GM12864 (cell line): ENCODE data around the gene HOTAIR.

Experiments
- DNase-seq: peaks from one replicate; pipeline ENCODE4 v3.0.0-alpha.2; 2011; ENCODE audit warnings: low read depth
- H3K4me3 ChIP-seq: 2 replicates; pipeline ENCODE4 v1.5.1; 2011; ENCODE audit warnings: mild to moderate bottlenecking, low read depth, low read length, control low read depth
- TF ChIP-seq, protein P1 (sequence below): IDR thresholded peaks from 2 replicates; pipeline ENCODE4 v1.5.1; 2011; ENCODE audit warnings: low read depth, mild to moderate bottlenecking, moderate library complexity, low read length, control low read depth, inconsistent platforms; ENCODE audit errors: missing control alignments

The HOTAIR gene

DNA sequence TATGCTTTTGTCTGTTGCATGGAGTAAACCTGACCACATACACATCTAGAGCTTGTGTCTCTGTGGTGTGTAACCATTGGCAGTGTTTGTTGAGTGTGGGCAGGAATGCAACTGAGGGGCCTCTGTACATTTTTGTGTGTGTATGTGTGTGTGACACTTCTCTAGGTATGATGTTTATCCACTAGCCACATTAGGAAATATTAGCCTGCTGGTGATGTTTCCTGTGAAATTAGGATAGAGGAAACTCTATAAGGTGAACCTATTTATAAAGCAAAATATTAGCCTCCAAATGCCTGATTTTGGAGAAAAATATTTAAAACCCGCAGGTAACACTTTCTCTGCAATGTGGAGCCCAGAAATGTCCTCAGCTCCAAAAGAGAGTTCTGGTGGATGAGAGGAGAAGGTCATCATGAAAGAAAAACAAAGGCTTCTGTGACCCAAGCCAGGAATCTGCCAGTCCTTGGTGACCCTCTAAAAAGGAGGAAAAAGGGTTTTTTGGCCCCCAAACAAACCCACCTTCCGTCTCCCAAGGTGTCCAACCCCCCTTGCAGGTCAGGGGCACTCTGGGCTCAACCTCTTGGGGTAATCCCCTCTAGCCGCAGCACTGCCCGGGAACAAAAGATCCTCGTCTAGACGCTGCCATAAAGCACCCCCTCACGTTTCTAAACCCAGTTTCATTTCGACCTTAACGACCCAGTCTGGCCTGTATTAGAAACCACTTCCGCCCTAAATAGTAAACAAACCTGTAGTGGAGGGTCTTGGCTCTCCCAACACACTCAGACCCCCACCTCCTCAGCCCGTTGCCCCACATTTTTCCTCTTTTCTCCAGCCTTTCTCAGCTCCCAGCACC is 3.1 kb upstream of the HOTAIR start:
- H3K4me3 ChIP-seq: no peak overlapping the region
- DNase-seq: no peak
- TF ChIP-seq, protein P1, sequence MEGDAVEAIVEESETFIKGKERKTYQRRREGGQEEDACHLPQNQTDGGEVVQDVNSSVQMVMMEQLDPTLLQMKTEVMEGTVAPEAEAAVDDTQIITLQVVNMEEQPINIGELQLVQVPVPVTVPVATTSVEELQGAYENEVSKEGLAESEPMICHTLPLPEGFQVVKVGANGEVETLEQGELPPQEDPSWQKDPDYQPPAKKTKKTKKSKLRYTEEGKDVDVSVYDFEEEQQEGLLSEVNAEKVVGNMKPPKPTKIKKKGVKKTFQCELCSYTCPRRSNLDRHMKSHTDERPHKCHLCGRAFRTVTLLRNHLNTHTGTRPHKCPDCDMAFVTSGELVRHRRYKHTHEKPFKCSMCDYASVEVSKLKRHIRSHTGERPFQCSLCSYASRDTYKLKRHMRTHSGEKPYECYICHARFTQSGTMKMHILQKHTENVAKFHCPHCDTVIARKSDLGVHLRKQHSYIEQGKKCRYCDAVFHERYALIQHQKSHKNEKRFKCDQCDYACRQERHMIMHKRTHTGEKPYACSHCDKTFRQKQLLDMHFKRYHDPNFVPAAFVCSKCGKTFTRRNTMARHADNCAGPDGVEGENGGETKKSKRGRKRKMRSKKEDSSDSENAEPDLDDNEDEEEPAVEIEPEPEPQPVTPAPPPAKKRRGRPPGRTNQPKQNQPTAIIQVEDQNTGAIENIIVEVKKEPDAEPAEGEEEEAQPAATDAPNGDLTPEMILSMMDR: no peak

DNA sequence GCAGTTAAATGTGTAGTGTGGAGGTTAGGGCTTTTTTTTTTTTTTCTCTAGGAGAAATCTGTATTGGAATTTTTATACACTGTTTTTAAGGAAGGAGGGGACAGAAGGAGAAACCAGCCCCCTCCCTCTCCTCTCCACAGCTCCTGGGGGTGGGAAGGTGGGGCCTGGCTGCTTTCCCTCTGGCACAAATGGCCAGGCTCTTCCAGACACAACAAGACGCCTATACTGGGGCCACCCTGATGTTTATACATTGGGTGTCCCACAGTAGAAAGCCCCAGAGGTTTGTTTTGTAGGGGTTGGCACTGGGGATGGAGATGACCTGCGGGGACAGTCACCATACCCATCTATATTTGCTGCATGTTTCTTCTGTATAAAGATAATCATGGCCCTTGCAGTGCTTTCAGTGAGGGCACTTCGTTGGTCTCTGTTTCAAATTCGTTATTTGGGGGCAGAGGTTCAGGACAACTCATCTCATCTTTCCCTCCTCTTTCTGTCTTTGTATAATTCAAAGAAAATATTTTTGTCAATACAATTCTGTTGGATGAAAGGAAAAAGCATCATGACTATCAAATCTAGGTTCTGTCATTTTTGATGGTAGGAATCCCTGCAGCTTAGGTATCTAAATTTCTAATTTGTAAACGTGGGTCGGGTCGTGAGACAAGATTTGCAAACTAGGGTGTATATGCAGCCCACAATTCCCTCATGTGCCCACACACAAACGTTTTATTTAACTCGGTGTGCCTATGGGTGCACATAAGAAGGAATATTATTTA is 2.3 kb upstream of the HOTAIR start:
- no peak overlapping the region for H3K4me3 ChIP-seq
- TF ChIP-seq, protein P1: no peak
- DNase-seq: no peak

DNA sequence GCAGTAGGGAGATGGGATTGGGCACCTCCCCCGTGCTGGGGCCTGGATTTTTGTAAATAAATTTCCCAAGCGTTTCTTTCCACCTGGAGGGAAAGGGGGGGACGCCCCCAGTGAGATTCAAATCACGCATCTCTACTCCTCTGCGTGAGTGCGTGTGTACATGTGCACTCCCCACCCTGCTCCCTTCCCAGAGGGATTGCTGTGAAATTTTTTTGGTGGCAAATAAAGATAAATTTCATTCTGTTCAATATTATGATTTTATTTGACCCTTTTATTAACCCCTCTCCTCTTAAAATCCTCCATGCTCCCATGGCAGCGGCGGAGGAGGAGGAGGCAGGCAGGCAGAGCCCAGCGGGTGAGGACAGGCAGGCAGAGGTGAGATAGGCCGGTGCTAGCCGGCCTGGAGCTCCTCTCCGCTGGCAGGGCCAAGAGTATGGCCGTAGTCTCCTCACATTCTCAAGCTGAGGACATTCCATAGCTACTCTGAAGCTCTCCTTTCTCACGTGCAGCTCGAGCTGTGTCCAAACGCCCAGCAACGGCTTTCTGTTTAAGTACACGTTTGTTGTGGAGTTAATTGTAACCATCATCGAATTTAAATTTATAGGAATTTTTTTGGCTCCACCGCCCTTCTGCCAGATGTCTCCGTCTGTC is 1.5 kb upstream of the HOTAIR start:
- TF ChIP-seq, protein P1: no peak
- no peak for DNase-seq

DNA sequence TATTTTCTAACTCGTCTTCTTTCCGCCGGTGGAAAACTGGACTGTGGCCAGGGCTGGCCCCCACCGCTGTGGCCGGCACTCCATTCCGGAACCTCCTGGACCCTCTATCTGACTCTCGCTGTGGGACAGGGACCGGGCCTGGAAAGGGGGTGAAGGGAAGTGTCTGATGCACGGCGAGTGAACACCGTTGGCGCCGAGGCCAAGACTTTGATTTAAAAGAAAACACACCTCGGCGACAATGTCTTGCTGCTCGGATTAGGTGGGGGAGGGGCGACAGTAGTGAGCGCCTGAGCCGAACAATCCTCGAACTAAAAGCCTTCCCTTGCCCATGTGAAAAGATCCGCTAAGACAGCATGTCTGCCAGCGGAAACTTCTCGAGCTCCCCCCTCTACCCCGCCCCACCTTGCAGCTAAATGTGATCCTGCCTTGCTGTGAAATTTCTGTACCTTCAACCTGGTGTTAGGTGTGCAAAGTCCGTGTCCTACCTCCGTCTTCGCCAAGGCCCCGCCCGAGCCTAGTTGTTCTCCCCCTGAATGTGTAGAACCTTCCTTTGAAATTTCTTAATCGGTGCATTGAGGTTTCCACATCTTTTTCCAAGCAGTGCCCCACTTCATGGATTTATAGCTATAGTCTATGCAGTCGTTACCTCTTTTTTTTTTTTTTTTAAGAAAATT is 862 bp upstream of the HOTAIR start:
- no peak for DNase-seq
- no peak overlapping the region for H3K4me3 ChIP-seq
- TF ChIP-seq, protein P1: no peak

More for the DNA sequence above, 1.5 kb upstream of the HOTAIR start:
- H3K4me3 ChIP-seq: no peak overlapping the region

DNA sequence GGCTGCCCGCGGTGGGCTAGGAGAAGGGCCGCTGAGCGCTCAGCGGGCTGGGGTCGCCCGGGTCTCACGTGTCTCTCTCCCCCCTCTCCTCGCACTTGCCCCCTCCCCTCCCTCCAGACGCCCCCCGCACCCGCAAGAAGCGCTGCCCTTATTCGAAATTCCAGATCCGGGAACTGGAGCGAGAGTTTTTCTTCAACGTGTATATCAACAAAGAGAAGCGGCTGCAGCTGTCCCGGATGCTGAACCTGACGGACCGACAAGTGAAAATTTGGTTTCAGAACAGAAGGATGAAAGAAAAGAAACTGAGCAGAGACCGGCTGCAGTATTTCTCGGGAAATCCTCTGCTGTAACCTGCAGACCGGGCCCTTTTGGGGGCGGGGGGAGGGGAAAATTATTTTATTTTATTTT is 314 bp upstream of the HOTAIR start:
- no peak for DNase-seq

More for the DNA sequence above, 314 bp upstream of the HOTAIR start:
- no peak overlapping the region for H3K4me3 ChIP-seq
- TF ChIP-seq, protein P1: no peak
